ENCODE results near the gene GALNT10.
A peak's percentile ranks its signal among the peaks of the same experiment; 100 is the strongest.

GALNT10 gene

DNA sequence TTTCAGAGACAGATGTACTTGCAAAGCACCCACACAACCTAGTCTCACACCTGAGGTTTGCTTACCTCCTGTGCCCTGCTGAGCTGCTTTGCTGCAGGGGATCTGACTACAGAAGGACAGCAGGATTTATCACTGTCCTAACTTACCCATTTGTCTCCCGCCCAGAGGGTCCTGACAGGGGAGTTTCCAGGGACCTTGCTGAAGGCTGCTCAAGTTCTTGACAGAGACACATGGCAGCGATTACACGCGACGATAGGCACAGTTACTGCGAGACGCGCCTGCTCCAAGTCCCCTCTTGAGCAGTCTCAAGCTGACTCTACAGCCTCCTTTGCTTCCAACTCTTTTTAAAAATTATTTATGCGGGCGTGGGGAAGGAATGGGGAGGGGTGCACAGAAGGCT, 24.6 kb upstream of the GALNT10 start:
- no peak for TF ChIP-seq ZNF274 (IDR thresholded peaks at IDR 0.05; ENCODE audit: low read depth, low read length)
- H3K4me3 ChIP-seq (ENCODE audit: low read length), result no peak overlapping the region

- H3K4me3 ChIP-seq (ENCODE audit: low read length), result no peak overlapping the region
- TF ChIP-seq ZNF274 (IDR thresholded peaks at IDR 0.05; ENCODE audit: low read depth, low read length), result no peak
These were observed 23.4 kb upstream of the GALNT10 start for GRCh38 chr5:154166901-154167791.

DNA sequence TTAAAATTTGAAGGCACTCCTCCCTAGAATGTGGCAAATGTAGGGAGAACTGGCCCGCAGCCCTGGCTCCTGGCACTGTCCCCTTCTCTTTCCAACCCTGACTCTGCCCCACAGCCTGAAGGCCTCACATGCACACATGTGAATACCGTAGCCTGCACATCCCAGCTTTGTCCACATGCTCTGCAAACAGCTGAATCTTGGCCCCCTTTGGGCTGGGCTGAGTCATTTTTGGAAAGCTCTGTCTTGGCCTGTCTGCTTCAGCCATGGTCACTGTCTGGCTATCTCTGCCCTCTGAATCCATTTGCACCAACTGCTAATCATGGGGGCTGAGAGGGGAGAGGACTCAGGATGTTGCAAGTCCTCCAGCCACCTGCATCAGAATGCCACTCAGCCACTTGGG, 22.1 kb upstream of the GALNT10 start:
- H3K4me3 ChIP-seq (ENCODE audit: low read length), result no peak overlapping the region
- no peak for TF ChIP-seq ZNF274 (IDR thresholded peaks at IDR 0.05; ENCODE audit: low read depth, low read length)

DNA sequence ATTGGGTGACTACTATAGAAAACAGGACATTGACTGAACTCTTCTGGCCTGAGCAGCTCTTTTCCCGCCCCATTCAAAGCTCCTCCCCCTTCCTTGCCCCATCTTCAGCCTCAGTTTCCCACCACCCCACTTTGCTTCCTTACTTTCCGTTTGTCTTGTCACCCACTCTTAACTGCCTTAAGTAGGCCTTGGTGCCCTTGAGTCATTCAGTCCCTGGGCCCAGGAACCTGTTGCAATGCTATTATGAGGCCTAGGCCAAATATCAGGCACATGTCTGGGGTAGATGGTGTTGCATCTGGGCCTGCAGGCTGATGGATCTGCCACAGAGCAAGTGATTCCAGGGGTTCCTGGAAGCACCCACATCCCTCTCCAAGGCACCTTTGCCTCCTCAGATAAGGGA, 17.7 kb upstream of the GALNT10 start:
- H3K4me3 ChIP-seq (ENCODE audit: low read length), result no peak overlapping the region
- TF ChIP-seq ZNF274 (IDR thresholded peaks at IDR 0.05; ENCODE audit: low read depth, low read length), result no peak

DNA sequence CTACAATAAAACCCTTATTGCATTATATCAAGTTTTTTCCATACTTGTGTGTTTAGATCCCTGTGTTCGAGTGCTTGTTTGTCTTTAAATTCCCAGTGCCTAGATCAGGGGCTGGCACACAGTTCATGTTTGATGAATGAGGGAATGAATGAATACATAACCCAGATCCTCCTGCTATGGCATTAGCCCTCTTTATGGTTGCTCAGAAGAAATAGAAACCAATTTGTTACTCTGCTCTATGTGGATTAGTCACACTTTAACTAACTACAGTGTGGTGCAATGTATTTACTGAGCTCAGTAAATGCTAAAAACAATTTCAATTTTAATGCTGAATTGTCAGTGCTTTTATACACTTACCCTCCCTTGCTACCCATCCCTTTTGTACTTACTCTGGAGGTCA, 16.4 kb upstream of the GALNT10 start:
- no peak overlapping the region for H3K4me3 ChIP-seq (ENCODE audit: low read length)
- no peak for TF ChIP-seq ZNF274 (IDR thresholded peaks at IDR 0.05; ENCODE audit: low read depth, low read length)

- no peak overlapping the region for H3K4me3 ChIP-seq (ENCODE audit: low read length)
- TF ChIP-seq ZNF274 (IDR thresholded peaks at IDR 0.05; ENCODE audit: low read depth, low read length), result no peak
These were observed 14.4 kb upstream of the GALNT10 start for GRCh38 chr5:154176181-154176580.

- TF ChIP-seq ZNF274 (IDR thresholded peaks at IDR 0.05; ENCODE audit: low read depth, low read length), result no peak
- H3K4me3 ChIP-seq (ENCODE audit: low read length), result no peak overlapping the region
These were observed 11.9 kb upstream of the GALNT10 start for GRCh38 chr5:154178661-154179060.

DNA sequence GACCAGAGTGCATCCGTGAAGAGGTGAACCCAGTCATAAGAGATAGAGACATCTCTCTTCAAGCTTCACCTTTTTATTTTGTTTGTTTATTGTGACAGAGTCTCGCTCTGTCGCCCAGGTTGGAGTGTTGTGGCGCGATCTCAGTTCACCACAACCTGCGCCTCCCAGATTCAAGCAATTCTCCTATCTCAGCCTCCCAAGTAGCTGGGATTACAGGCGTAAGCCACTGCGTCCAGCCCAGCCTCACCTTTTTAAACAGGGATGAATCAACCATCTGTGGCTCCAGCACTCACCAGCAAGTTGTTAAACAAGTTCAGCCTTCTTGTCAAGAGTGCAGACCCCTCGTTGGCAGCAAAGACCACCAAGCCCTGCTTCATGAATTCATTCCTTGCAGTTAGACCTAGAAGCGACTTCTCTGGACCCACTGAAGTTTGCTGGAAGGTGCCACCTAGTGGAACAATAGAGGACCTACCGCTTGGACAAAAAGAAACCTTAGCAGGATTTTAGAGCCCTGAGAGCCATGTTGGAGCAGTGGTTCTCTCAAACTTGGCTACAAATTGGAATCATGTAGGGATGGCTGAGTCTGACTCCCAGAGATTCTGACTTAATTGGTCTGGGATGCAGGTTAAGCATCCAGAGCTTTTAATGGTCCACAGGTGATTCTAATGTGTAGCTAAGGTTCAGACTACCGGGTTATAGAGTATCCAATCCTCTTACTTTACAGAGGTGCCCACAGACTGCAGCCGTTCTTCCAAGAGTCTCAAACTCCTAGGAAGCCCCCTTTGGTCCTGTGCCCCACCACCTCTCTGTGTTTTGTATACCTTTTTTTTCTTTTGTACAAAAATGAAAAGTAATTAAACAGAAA, 10.5 kb upstream of the GALNT10 start:
- no peak overlapping the region for H3K4me3 ChIP-seq (ENCODE audit: low read length)
- no peak for TF ChIP-seq ZNF274 (IDR thresholded peaks at IDR 0.05; ENCODE audit: low read depth, low read length)

DNA sequence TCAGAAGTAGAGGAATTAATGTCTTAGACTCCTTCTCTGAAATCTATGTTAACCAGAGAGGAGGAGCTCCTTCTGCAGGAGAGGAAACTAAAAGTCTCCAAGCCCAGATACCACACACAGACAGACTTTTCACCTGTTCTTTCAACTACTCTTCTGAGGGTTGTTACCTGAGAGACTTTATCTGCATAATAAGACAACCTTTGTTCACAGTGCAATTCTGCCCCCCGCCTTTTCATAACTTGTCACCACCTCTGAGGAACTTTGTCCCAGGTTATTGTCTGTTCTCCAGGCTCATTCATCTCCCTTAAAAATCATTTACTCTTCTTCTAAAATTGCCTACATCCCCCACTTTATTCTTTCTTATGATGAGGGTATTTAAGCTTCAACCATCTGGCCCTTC, 9.4 kb upstream of the GALNT10 start:
- H3K4me3 ChIP-seq (ENCODE audit: low read length), result no peak overlapping the region
- TF ChIP-seq ZNF274 (IDR thresholded peaks at IDR 0.05; ENCODE audit: low read depth, low read length), result no peak

GRCh38 chr5:154189256-154189818, 1.2 kb upstream of the GALNT10 start:
- H3K4me3 ChIP-seq (ENCODE audit: low read length), result peak overlapping the region; percentile 69; the same call in 1 of the 2 replicates
- no peak for TF ChIP-seq ZNF274 (IDR thresholded peaks at IDR 0.05; ENCODE audit: low read depth, low read length)

- no peak for TF ChIP-seq ZNF274 (IDR thresholded peaks at IDR 0.05; ENCODE audit: low read depth, low read length)
- H3K4me3 ChIP-seq (ENCODE audit: low read length), result peak overlapping the region; percentile 69; the same call in 1 of the 2 replicates
These were observed 526 bp upstream of the GALNT10 start for GRCh38 chr5:154189819-154190594.

GRCh38 chr5:154191467-154192261, 1.1 kb downstream of the GALNT10 start:
- no peak for TF ChIP-seq ZNF274 (IDR thresholded peaks at IDR 0.05; ENCODE audit: low read depth, low read length)
- peak overlapping the region; percentile 89 for H3K4me3 ChIP-seq (ENCODE audit: low read length)

DNA sequence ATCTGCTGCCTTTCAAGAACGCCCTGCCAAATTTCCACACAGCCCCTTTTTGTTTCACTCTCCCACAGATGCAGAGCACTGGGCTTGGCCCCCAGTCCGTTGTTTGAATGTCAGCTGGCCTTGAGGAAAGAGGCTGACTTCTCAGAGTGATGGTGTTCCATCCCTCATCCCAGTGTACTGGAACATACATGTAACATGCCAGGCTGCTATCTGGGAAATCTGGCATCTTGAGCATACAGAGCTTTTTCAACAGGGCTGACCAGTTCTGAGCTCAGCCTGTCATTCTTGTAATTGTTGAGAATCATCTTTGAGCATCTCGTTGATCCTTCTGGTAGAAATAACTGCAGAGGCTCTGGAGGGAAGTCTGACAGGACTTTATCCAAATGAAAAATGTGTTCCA, 2.8 kb downstream of the GALNT10 start:
- no peak overlapping the region for H3K4me3 ChIP-seq (ENCODE audit: low read length)
- TF ChIP-seq ZNF274 (IDR thresholded peaks at IDR 0.05; ENCODE audit: low read depth, low read length), result no peak
